Nephron progenitor cell (in vitro differentiated cells): Measurements from ENCODE around the gene CAPN3.

Experiments used
- DNase-seq: peaks from one replicate; pipeline ENCODE4 v3.0.0; 2021
- H3K27ac Mint-ChIP-seq: 2 replicates; pipeline ENCODE4 v1.8.0; 2021; ENCODE audit warnings: mild to moderate bottlenecking, moderate library complexity, mixed read lengths
- H3K27me3 Mint-ChIP-seq: 2 replicates; pipeline ENCODE4 v1.8.0; 2021; ENCODE audit warnings: mild to moderate bottlenecking, low read depth, mixed read lengths; ENCODE audit not compliant: poor library complexity
- H3K36me3 Mint-ChIP-seq: 2 replicates; pipeline ENCODE4 v1.8.0; 2021; ENCODE audit warnings: low read depth, mixed read lengths
- H3K4me1 Mint-ChIP-seq: 2 replicates; pipeline ENCODE4 v1.8.0; 2021; ENCODE audit warnings: mixed read lengths
- H3K4me3 Mint-ChIP-seq: 2 replicates; pipeline ENCODE4 v1.8.0; 2021; ENCODE audit warnings: mild to moderate bottlenecking, moderate library complexity, mixed read lengths
- H3K9me3 Mint-ChIP-seq: 2 replicates; pipeline ENCODE4 v1.8.0; 2021; ENCODE audit warnings: mild to moderate bottlenecking, moderate library complexity, mixed read lengths
- CTCF ChIP-seq: fragments of 200-600 bp; sonication (generic); IDR thresholded peaks from 2 replicates; pipeline ENCODE4 v1.5.0; 2021; ENCODE audit warnings: antibody characterized with exemption

CAPN3 gene

GRCh38 chr15:42338500-42338899 is 20.8 kb upstream of the CAPN3 start:
- no peaks in the 10 kb centered on the region for H3K4me1 Mint-ChIP-seq
- H3K4me3 Mint-ChIP-seq, result no peak overlapping the region
- DNase-seq, result no peak
- H3K27ac Mint-ChIP-seq, result peak overlapping the region; percentile 1
- H3K27me3 Mint-ChIP-seq, result peaks cover 4% of the 10 kb centered on the region
- peaks cover 14% of the 10 kb centered on the region for H3K36me3 Mint-ChIP-seq
- no peak for TF ChIP-seq CTCF
- peaks cover 30% of the 10 kb centered on the region for H3K9me3 Mint-ChIP-seq

GRCh38 chr15:42343596-42344232 is 15.6 kb upstream of the CAPN3 start:
- H3K4me1 Mint-ChIP-seq, result no peaks in the 10 kb centered on the region
- TF ChIP-seq CTCF, result no peak
- no peak overlapping the region for H3K4me3 Mint-ChIP-seq
- H3K9me3 Mint-ChIP-seq, result no peaks in the 10 kb centered on the region
- H3K27me3 Mint-ChIP-seq, result peaks cover 7% of the 10 kb centered on the region
- DNase-seq, result no peak
- peaks cover 4% of the 10 kb centered on the region for H3K36me3 Mint-ChIP-seq
- no peak overlapping the region for H3K27ac Mint-ChIP-seq

- H3K4me3 Mint-ChIP-seq, result no peak overlapping the region
- DNase-seq, result no peak
- H3K9me3 Mint-ChIP-seq, result no peaks in the 10 kb centered on the region
- peaks cover 7% of the 10 kb centered on the region for H3K27me3 Mint-ChIP-seq
- no peak overlapping the region for H3K27ac Mint-ChIP-seq
- H3K36me3 Mint-ChIP-seq, result peaks cover 4% of the 10 kb centered on the region
- H3K4me1 Mint-ChIP-seq, result no peaks in the 10 kb centered on the region
- no peak for TF ChIP-seq CTCF
Observed at GRCh38 chr15:42344763-42345162, 14.5 kb upstream of the CAPN3 start.

- H3K4me1 Mint-ChIP-seq, result no peaks in the 10 kb centered on the region
Observed at GRCh38 chr15:42345504-42345903, 13.8 kb upstream of the CAPN3 start.

GRCh38 chr15:42348083-42348482 is 11.2 kb upstream of the CAPN3 start:
- Mint-ChIP-seq H3K27me3 (peaks cover 3% of the 10 kb centered on the region), H3K27ac (no peak overlapping the region), H3K4me3 (no peak overlapping the region), H3K36me3 (peaks cover 12% of the 10 kb centered on the region), H3K4me1 (no peaks in the 10 kb centered on the region), H3K9me3 (no peaks in the 10 kb centered on the region)
- DNase-seq, result no peak
- no peak for TF ChIP-seq CTCF

More at GRCh38 chr15:42345504-42345903, 13.8 kb upstream of the CAPN3 start:
- no peak for DNase-seq
- H3K4me3 Mint-ChIP-seq, result no peak overlapping the region
- peaks cover 4% of the 10 kb centered on the region for H3K36me3 Mint-ChIP-seq
- no peaks in the 10 kb centered on the region for H3K9me3 Mint-ChIP-seq
- peaks cover 7% of the 10 kb centered on the region for H3K27me3 Mint-ChIP-seq
- TF ChIP-seq CTCF, result no peak
- H3K27ac Mint-ChIP-seq, result no peak overlapping the region

- Mint-ChIP-seq H3K4me3 (no peak overlapping the region), H3K27me3 (peaks cover 3% of the 10 kb centered on the region), H3K27ac (no peak overlapping the region), H3K36me3 (peaks cover 8% of the 10 kb centered on the region), H3K9me3 (no peaks in the 10 kb centered on the region), H3K4me1 (no peaks in the 10 kb centered on the region)
- no peak for TF ChIP-seq CTCF
- no peak for DNase-seq
Observed at GRCh38 chr15:42349186-42349585, 10.1 kb upstream of the CAPN3 start.
